Heart left ventricle (tissue), 13 donors: ENCODE data around the gene EPOP.
"Not testable (repeated sequence)": the region's sequence is repeated elsewhere in the genome, so short reads cannot be mapped to it uniquely, and the experiment has no call there.

ENCODE experiments used
- POLR2A ChIP-seq, 2 donors: fragments of 450-650 bp; IDR thresholded peaks; one replicate each; pipeline ENCODE4 v1.6.1; 2017; ENCODE audit warnings: antibody characterized with exemption in 2 of 2, mild to moderate bottlenecking in 2 of 2, moderate library complexity in 2 of 2
- TF ChIP-seq, protein P1 (sequence below), 12 donors: fragments of 200-600 bp; sonication (generic) in 4 of 12; IDR thresholded peaks; one replicate each; pipeline versions ENCODE4 v1.5.0 to v1.8.0; 2018 to 2022; ENCODE audit warnings: antibody characterized with exemption in 12 of 12, mild to moderate bottlenecking in 5 of 12
- donor health status: ischemic (EF 13 %, LVEDD 7.1; RV severe dilation, severe dysfunction).
- donor health status: DM: no; HTN: yes; CAD: no.
- donor health status: DM: no; HTN: no; CAD: no.
- donor health status: ischemic (EF 25% LVEDD 6.9; RV normal size, moderate dysfunction).
- donor health status: ischemic (EF 25% LVEDD 5.7; RV mildly dilated, moderate dysfunction).
- donor health status: ischemic (EF 35%, LVEDD 5.7; RV mildly dilated, moderate dysfunction).
- donor health status: nonischemic (EF 11% LVEDD 7.7; RV severe dilation, severe dysfunction).
- donor health status: DM: yes; HTN: yes; CAD: no.
- donor health status: PGD.
- donor health status: ischemic (EF 29% LVEDD 5.4; RV normal size, mild dysfunction).
- donor health status: nonischemic (EF 23%, LVEDD 6.1; RV moderate dilation, normal function).

DNA sequence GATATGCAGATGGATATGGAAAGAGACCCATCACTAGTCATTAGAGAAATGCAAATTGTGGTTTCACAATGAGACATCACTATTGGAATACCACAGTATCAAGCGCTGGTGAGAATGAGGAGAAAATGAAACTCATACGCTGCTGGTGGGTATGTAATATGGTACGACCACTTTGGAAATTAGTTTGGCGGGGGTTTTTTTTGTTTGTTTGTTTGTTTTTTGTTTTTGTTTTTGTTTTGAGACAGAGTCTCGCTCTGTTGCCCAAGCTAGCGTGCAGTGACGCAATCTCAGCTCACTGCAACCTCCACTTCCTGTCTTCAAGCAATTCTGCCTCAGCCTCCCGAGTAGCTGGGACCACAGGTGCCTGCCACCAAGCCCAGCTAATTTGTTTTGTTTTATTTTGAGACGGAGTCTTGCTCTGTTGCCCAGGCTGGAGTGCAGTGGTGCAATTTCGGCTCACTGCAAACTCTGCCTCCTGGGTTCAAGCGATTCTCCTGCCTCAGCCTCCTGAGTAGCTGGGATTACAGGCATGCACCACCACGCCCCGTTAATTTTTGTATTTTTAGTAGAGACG, 49.9 kb downstream of the EPOP start:
- TF ChIP-seq, protein P1, sequence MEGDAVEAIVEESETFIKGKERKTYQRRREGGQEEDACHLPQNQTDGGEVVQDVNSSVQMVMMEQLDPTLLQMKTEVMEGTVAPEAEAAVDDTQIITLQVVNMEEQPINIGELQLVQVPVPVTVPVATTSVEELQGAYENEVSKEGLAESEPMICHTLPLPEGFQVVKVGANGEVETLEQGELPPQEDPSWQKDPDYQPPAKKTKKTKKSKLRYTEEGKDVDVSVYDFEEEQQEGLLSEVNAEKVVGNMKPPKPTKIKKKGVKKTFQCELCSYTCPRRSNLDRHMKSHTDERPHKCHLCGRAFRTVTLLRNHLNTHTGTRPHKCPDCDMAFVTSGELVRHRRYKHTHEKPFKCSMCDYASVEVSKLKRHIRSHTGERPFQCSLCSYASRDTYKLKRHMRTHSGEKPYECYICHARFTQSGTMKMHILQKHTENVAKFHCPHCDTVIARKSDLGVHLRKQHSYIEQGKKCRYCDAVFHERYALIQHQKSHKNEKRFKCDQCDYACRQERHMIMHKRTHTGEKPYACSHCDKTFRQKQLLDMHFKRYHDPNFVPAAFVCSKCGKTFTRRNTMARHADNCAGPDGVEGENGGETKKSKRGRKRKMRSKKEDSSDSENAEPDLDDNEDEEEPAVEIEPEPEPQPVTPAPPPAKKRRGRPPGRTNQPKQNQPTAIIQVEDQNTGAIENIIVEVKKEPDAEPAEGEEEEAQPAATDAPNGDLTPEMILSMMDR (IDR thresholded peaks at IDR 0.05) = not testable (repeated sequence)
- not testable (repeated sequence) for TF ChIP-seq POLR2A (IDR thresholded peaks at IDR 0.05)
